IMR-90 (cell line): ENCODE measurements around the gene ITGB5.

ENCODE experiments used
- BHLHE40 ChIP-seq: fragments of 150-350 bp; IDR thresholded peaks from 2 replicates; pipeline ENCODE4 v1.6.1; 2016; ENCODE audit warnings: mild to moderate bottlenecking, low read depth, low read length
- CEBPB ChIP-seq: IDR thresholded peaks from 2 replicates; pipeline ENCODE4 v1.6.1; 2012; ENCODE audit warnings: low read depth, low read length, improper control_type of control experiment
- CTCF ChIP-seq: conservative IDR thresholded peaks from 2 replicates; pipeline ENCODE4 v1.5.1; 2012; ENCODE audit warnings: mild to moderate bottlenecking, low read depth, low read length, improper control_type of control experiment
- ELK1 ChIP-seq: fragments of 150-350 bp; IDR thresholded peaks from 2 replicates; pipeline ENCODE4 v1.6.1; 2016; ENCODE audit warnings: low read depth, mild to moderate bottlenecking, low read length, moderate library complexity, borderline replicate concordance
- FOS ChIP-seq: fragments of 150-350 bp; IDR thresholded peaks from 2 replicates; pipeline ENCODE4 v1.6.1; 2016; ENCODE audit warnings: low read depth, low read length
- MAZ ChIP-seq: IDR thresholded peaks from 2 replicates; pipeline ENCODE4 v1.6.1; 2012; ENCODE audit warnings: low read depth, mild to moderate bottlenecking, low read length, improper control_type of control experiment, moderate library complexity, borderline replicate concordance
- MXI1 ChIP-seq: IDR thresholded peaks from 2 replicates; pipeline ENCODE4 v1.6.1; 2012; ENCODE audit warnings: low read depth, mild to moderate bottlenecking, low read length, moderate library complexity, borderline replicate concordance
- POLR2A ChIP-seq: IDR thresholded peaks from 2 replicates; pipeline ENCODE4 v1.6.1; 2012; ENCODE audit warnings: mild to moderate bottlenecking, low read depth, low read length
- RAD21 ChIP-seq: IDR thresholded peaks from 2 replicates; pipeline ENCODE4 v1.6.1; 2012; ENCODE audit warnings: low read length, improper control_type of control experiment
- RFX5 ChIP-seq: IDR thresholded peaks from 2 replicates; pipeline ENCODE4 v1.8.0; 2012; ENCODE audit warnings: low read depth, mild to moderate bottlenecking, low read length, moderate library complexity
- SMC3 ChIP-seq: fragments of 150-350 bp; IDR thresholded peaks from 2 replicates; pipeline ENCODE4 v1.6.1; 2016; ENCODE audit warnings: low read depth, mild to moderate bottlenecking, antibody characterized with exemption, low read length, moderate library complexity
- USF2 ChIP-seq: fragments of 150-350 bp; IDR thresholded peaks from 2 replicates; pipeline ENCODE4 v1.6.1; 2017; ENCODE audit warnings: mild to moderate bottlenecking, antibody characterized with exemption, low read length, low read depth

- no peak for TF ChIP-seq CTCF
- no peak for TF ChIP-seq RAD21
- no peak for TF ChIP-seq MXI1
- TF ChIP-seq SMC3 = no peak
- no peak for TF ChIP-seq CEBPB
- TF ChIP-seq ELK1 = no peak
- no peak for TF ChIP-seq POLR2A
- no peak for TF ChIP-seq FOS
- no peak for TF ChIP-seq USF2
- no peak for TF ChIP-seq BHLHE40
- TF ChIP-seq RFX5 = no peak
- TF ChIP-seq MAZ = 0 out of 2 replicates have a peak, but pooled peaks have one; percentile 6
Measured at GRCh38 chr3:124885466-124886167, 1.5 kb downstream of the ITGB5 start.
